ENCODE results near the gene MCM6.
"Not testable (repeated sequence)": the region's sequence is repeated elsewhere in the genome, so short reads cannot be mapped to it uniquely, and the experiment has no call there.

MCM6 gene

GRCh38 chr2:135876066-135876711 lies at the start of gene MCM6:
MCM6 (minus strand) TSS chr2:135876443; CDS start chr2:135876365, 78 bp downstream.
- peak; percentile 94 for DNase-seq (ENCODE audit: low spot score)

GRCh38 chr2:135925571-135925970 lies 49.3 kb upstream of the MCM6 start:
- DNase-seq (ENCODE audit: low spot score): no peak

- DNase-seq (ENCODE audit: low spot score): no peak
Measured at GRCh38 chr2:135916207-135916606, 40.0 kb upstream of the MCM6 start.

- no peak for DNase-seq (ENCODE audit: low spot score)
Measured at GRCh38 chr2:135914485-135914884, 38.2 kb upstream of the MCM6 start.

GRCh38 chr2:135913727-135914365 lies 37.6 kb upstream of the MCM6 start:
- no peak for DNase-seq (ENCODE audit: low spot score)

GRCh38 chr2:135909976-135910375 lies 33.7 kb upstream of the MCM6 start:
- no peak for DNase-seq (ENCODE audit: low spot score)

GRCh38 chr2:135905679-135906078 lies 29.4 kb upstream of the MCM6 start:
- DNase-seq (ENCODE audit: low spot score): no peak

GRCh38 chr2:135904341-135904989 lies 28.2 kb upstream of the MCM6 start:
- DNase-seq (ENCODE audit: low spot score): no peak

- no peak for DNase-seq (ENCODE audit: low spot score)
Measured at GRCh38 chr2:135903650-135904049, 27.4 kb upstream of the MCM6 start.

GRCh38 chr2:135899567-135899966 lies 23.3 kb upstream of the MCM6 start:
- DNase-seq (ENCODE audit: low spot score): no peak

GRCh38 chr2:135898234-135898786 lies 22.1 kb upstream of the MCM6 start:
- DNase-seq (ENCODE audit: low spot score): no peak

- DNase-seq (ENCODE audit: low spot score): no peak
Measured at GRCh38 chr2:135894930-135895329, 18.7 kb upstream of the MCM6 start.

- DNase-seq (ENCODE audit: low spot score): no peak
Measured at GRCh38 chr2:135893374-135893794, 17.1 kb upstream of the MCM6 start.

GRCh38 chr2:135890835-135891234 lies 14.6 kb upstream of the MCM6 start:
- no peak for DNase-seq (ENCODE audit: low spot score)

- DNase-seq (ENCODE audit: low spot score): no peak
Measured at GRCh38 chr2:135890149-135890548, 13.9 kb upstream of the MCM6 start.

GRCh38 chr2:135888587-135888986 lies 12.3 kb upstream of the MCM6 start:
- not testable (repeated sequence) for DNase-seq (ENCODE audit: low spot score)

GRCh38 chr2:135885709-135886108 lies 9.5 kb upstream of the MCM6 start:
- DNase-seq (ENCODE audit: low spot score): no peak

GRCh38 chr2:135882415-135882814 lies 6.2 kb upstream of the MCM6 start:
- DNase-seq (ENCODE audit: low spot score): no peak

GRCh38 chr2:135876770-135877169 lies 527 bp upstream of the MCM6 start:
- DNase-seq (ENCODE audit: low spot score): not testable (repeated sequence)

GRCh38 chr2:135875491-135876065 lies 665 bp downstream of the MCM6 start:
- DNase-seq (ENCODE audit: low spot score): peak; percentile 50

GRCh38 chr2:135874777-135875365 lies 1.4 kb downstream of the MCM6 start:
- no peak for DNase-seq (ENCODE audit: low spot score)

- DNase-seq (ENCODE audit: low spot score): no peak
Measured at GRCh38 chr2:135870571-135870970, 5.7 kb downstream of the MCM6 start.
